Prostate gland (tissue), 2 donors: ENCODE measurements around the gene SMLR1. TPM values are rescaled to one million over a fixed set of nuclear protein-coding genes. Genes with fewer than 3 reads are reported as not detected.

Experiments
- DNase-seq: peaks from one replicate; pipeline ENCODE4 v3.0.0-alpha.2; 2019; ENCODE audit warnings: low spot score
- H3K27ac ChIP-seq, 2 donors: fragments of 200-600 bp; sonication (generic); 2 replicates each; pipeline ENCODE4 v1.5.1; 2017 to 2019
- H3K27me3 ChIP-seq: fragments of 200-600 bp; sonication (generic); replicated peaks from 2 replicates; pipeline ENCODE4 v1.5.1; 2019; ENCODE audit not compliant: insufficient read depth
- H3K36me3 ChIP-seq, 2 donors: fragments of 200-600 bp; sonication (generic); 1 replicate in 1 of 2; 2 replicates in 1 of 2; pipeline versions ENCODE4 v1.5.1 to v1.8.1; 2017 to 2019
- H3K4me1 ChIP-seq: fragments of 200-600 bp; sonication (generic); replicated peaks from 2 replicates; pipeline ENCODE4 v1.5.1; 2019
- H3K4me3 ChIP-seq, 2 donors: fragments of 200-600 bp; sonication (generic); 2 replicates each; pipeline ENCODE4 v1.5.1; 2017 to 2019
- H3K9me3 ChIP-seq: fragments of 200-600 bp; sonication (generic); 2 replicates; pipeline ENCODE4 v1.5.1; 2017
- POLR2A ChIP-seq: fragments of 450-650 bp; IDR thresholded peaks from one replicate; pipeline ENCODE4 v1.6.1; 2016; ENCODE audit warnings: antibody characterized with exemption, mild to moderate bottlenecking
- POLR2AphosphoS5 ChIP-seq: sonication (generic); formaldehyde crosslinking; IDR thresholded peaks from one replicate; pipeline ENCODE4 v1.6.1; 2017; ENCODE audit warnings: antibody characterized with exemption
- WGBS: methylation state at CpG from one replicate; pipeline ENCODE4 v1.1.5; 2018; 5-methylcytosine and 5-hydroxymethylcytosine counted together
- intact Hi-C: fragments of 100-400 bp; cut with DNase I; formaldehyde crosslinking; loops from one replicate; pipeline ENCODE4 v1.14.2; 2022
- total RNA-seq, 2 donors: library from RNA; depleted of rRNA; stranded (reverse); fragments of >200 nt; gene quantifications; one replicate each; pipeline ENCODE4 v1.1.0, GENCODE V29; 2016
- TF ChIP-seq, protein P1 (sequence below), 4 experiments: fragments of 200-600 bp in 2 of 4; fragments of 450-650 bp in 2 of 4; sonication (generic) in 2 of 4; IDR thresholded peaks; 1 replicate in 3 of 4; 2 replicates in 1 of 4; pipeline ENCODE4 v1.5.1; 2016 to 2019; ENCODE audit warnings: antibody characterized with exemption in 4 of 4, mild to moderate bottlenecking in 2 of 4, moderate library complexity in 2 of 4

Gene SMLR1
- total RNA-seq, 2 donors from 2014 or later = 0.28 TPM; not detected in 1

DNA sequence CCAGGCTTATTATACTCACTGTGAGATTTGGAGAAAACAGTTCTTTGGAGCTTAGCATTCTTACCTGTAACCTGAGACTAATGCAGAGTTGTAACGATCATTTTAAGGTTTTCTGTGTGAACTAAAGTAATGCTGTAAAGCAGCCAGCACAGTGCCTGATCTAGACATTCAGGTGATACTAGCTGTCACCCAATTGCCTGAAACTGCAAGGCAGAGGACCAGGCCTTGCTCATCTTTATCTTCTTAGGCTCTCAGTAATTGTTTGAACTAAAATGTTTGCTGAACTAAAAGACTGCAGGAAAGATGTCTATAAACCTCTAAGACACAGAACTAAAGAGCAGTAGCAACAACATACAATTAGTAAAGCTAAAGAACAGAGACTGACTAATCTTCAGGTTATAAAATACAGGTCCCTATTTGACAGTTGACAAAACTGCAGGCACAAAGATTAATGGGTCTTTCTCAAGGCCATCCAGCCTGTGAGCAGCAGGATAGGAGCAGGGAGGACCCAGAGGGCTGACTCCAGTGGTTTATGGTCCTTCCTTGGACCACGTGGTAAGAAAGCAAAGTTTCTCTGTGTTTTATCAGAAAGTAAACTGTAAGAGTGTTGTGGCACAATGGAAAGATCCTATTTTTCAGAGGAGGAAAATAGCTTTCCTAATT is 31.4 kb downstream of the SMLR1 start:
- Histone ChIP-seq H3K27me3 (no peaks in the 10 kb centered on the region), H3K4me3 (no peak overlapping the region), H3K36me3 (no peaks in the 10 kb centered on the region), H3K9me3 (no peaks in the 10 kb centered on the region), H3K4me1 (no peaks in the 10 kb centered on the region), H3K27ac (no peak overlapping the region)
- WGBS = 32% methylated on average over 2 of the region's 2 CpGs
- intact Hi-C loops = no loop called here
- TF ChIP-seq POLR2AphosphoS5 (no peak), POLR2A (no peak)
- TF ChIP-seq, protein P1, sequence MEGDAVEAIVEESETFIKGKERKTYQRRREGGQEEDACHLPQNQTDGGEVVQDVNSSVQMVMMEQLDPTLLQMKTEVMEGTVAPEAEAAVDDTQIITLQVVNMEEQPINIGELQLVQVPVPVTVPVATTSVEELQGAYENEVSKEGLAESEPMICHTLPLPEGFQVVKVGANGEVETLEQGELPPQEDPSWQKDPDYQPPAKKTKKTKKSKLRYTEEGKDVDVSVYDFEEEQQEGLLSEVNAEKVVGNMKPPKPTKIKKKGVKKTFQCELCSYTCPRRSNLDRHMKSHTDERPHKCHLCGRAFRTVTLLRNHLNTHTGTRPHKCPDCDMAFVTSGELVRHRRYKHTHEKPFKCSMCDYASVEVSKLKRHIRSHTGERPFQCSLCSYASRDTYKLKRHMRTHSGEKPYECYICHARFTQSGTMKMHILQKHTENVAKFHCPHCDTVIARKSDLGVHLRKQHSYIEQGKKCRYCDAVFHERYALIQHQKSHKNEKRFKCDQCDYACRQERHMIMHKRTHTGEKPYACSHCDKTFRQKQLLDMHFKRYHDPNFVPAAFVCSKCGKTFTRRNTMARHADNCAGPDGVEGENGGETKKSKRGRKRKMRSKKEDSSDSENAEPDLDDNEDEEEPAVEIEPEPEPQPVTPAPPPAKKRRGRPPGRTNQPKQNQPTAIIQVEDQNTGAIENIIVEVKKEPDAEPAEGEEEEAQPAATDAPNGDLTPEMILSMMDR (IDR thresholded peaks at IDR 0.05) = no peak
- no peak for DNase-seq

DNA sequence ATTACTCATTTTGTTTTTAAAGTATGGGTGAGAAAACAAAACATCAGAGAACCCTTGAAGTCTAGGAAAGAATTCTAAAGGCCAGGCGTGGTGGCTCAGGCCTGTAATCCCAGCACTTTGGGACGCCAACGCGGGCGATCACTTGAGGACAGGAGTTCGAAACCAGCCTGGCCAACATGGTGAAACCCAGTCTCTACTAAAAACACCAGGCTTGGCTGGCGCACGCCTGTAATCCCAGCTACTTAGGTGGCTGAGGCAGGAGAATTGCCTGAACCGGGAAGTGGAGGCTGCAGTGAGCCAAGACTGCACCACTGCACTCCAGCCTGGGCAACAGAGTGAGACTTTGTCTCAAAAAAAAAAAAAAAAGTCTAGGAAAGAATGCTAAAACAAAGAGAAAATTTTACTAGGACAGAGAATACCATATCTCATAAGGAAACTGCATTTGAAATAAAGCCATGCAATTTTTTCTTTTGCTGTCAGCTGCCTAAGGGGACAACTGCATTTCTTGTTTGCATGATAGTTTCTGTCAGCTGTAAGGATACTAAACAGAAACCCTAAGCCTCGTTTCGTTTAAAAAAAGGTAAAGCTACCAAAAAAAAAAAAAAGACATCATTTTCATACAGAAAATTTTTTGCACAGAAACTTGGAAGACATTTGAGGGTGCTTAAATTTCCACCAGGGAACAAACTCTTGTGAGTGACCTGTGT is 32.1 kb downstream of the SMLR1 start:
- Histone ChIP-seq H3K4me3 (no peak overlapping the region), H3K9me3 (no peaks in the 10 kb centered on the region), H3K36me3 (no peaks in the 10 kb centered on the region), H3K4me1 (no peaks in the 10 kb centered on the region), H3K27ac (no peak overlapping the region), H3K27me3 (no peaks in the 10 kb centered on the region)
- intact Hi-C loops = no loop called here
- 88% methylated on average over 11 of the region's 11 CpGs for WGBS
- no peak for DNase-seq
- no peak for TF ChIP-seq POLR2AphosphoS5
- TF ChIP-seq, protein P1 (IDR thresholded peaks at IDR 0.05) = no peak
- TF ChIP-seq POLR2A = no peak

- H3K36me3 ChIP-seq = no peaks in the 10 kb centered on the region
- no peak for DNase-seq
- WGBS = 97% methylated on average over 2 of the region's 2 CpGs
- no peaks in the 10 kb centered on the region for H3K27me3 ChIP-seq
- no peak overlapping the region for H3K4me3 ChIP-seq
- intact Hi-C loops = no loop called here
- H3K27ac ChIP-seq = no peak overlapping the region
- no peaks in the 10 kb centered on the region for H3K4me1 ChIP-seq
- H3K9me3 ChIP-seq = no peaks in the 10 kb centered on the region
- TF ChIP-seq POLR2AphosphoS5 = no peak
Observed at GRCh38 chr6:130862370-130862769, 35.2 kb downstream of the SMLR1 start.

- TF ChIP-seq POLR2AphosphoS5 = no peak
- TF ChIP-seq, protein P1 (IDR thresholded peaks at IDR 0.05) = no peak
- TF ChIP-seq POLR2A = no peak
- Histone ChIP-seq H3K9me3 (no peaks in the 10 kb centered on the region), H3K27me3 (no peaks in the 10 kb centered on the region), H3K36me3 (no peaks in the 10 kb centered on the region), H3K27ac (no peak overlapping the region), H3K4me3 (no peak overlapping the region), H3K4me1 (no peaks in the 10 kb centered on the region)
- no peak for DNase-seq
- 77% methylated on average over 4 of the region's 4 CpGs for WGBS
- intact Hi-C loops = no loop called here
Observed at GRCh38 chr6:130863415-130864230, 36.4 kb downstream of the SMLR1 start.

- WGBS = 88% methylated on average over 11 of the region's 11 CpGs
- Histone ChIP-seq H3K9me3 (no peaks in the 10 kb centered on the region), H3K36me3 (no peaks in the 10 kb centered on the region), H3K27me3 (no peaks in the 10 kb centered on the region), H3K4me1 (no peaks in the 10 kb centered on the region), H3K27ac (no peak overlapping the region), H3K4me3 (no peak overlapping the region)
- DNase-seq = no peak
- intact Hi-C loops = no loop called here
- no peak for TF ChIP-seq POLR2A
Observed at GRCh38 chr6:130864344-130864743, 37.1 kb downstream of the SMLR1 start.
